Ramos (cell line): ENCODE results near the gene UBALD2.
"Not testable (repeated sequence)": the region's sequence is repeated elsewhere in the genome, so short reads cannot be mapped to it uniquely, and the experiment has no call there.

Experiments
- in situ Hi-C: fragments of 300-500 bp; cut with MboI; formaldehyde crosslinking; loops from one replicate; pipeline ENCODE4 v1.14.3; 2022; ENCODE audit warnings: low sequenced_read_pairs; ENCODE audit not compliant: unreplicated experiment

UBALD2 gene

GRCh38 chr17:76264755-76265623 lies at the start of gene UBALD2:
Gene UBALD2, plus strand, starts transcription at chr17:76265348. Its CDS starts 158 bp downstream, at chr17:76265506.
- in situ Hi-C loops: no loop called here

- in situ Hi-C loops: no loop called here
Measured at GRCh38 chr17:76217081-76217480, 48.1 kb upstream of the UBALD2 start.

- in situ Hi-C loops: no loop called here
Measured at GRCh38 chr17:76219670-76220383, 45.3 kb upstream of the UBALD2 start.

GRCh38 chr17:76223802-76224201 lies 41.3 kb upstream of the UBALD2 start:
- in situ Hi-C loops: no loop called here

GRCh38 chr17:76225373-76226086 lies 39.6 kb upstream of the UBALD2 start:
- in situ Hi-C loops: not testable (repeated sequence)

GRCh38 chr17:76226749-76227148 lies 38.4 kb upstream of the UBALD2 start:
- in situ Hi-C loops: not testable (repeated sequence)

GRCh38 chr17:76232342-76232741 lies 32.8 kb upstream of the UBALD2 start:
- in situ Hi-C loops: no loop called here

GRCh38 chr17:76233588-76234353 lies 31.4 kb upstream of the UBALD2 start:
- in situ Hi-C loops: no loop called here

GRCh38 chr17:76234354-76234679 lies 30.8 kb upstream of the UBALD2 start:
- in situ Hi-C loops: no loop called here

GRCh38 chr17:76235883-76236282 lies 29.3 kb upstream of the UBALD2 start:
- in situ Hi-C loops: no loop called here

- in situ Hi-C loops: no loop called here
Measured at GRCh38 chr17:76236603-76237002, 28.5 kb upstream of the UBALD2 start.

GRCh38 chr17:76237859-76238313 lies 27.3 kb upstream of the UBALD2 start:
- in situ Hi-C loops: no loop called here

GRCh38 chr17:76238847-76239537 lies 26.2 kb upstream of the UBALD2 start:
- in situ Hi-C loops: no loop called here

GRCh38 chr17:76239538-76240274 lies 25.4 kb upstream of the UBALD2 start:
- in situ Hi-C loops: no loop called here

- in situ Hi-C loops: no loop called here
Measured at GRCh38 chr17:76240461-76241203, 24.5 kb upstream of the UBALD2 start, which contains the start of gene RNF157. Gene RNF157, minus strand, starts transcription at chr17:76240493. Its CDS starts 253 bp downstream, at chr17:76240240.

- in situ Hi-C loops: no loop called here
Measured at GRCh38 chr17:76241204-76241538, 24.0 kb upstream of the UBALD2 start.

- in situ Hi-C loops: no loop called here
Measured at GRCh38 chr17:76241691-76242255, 23.4 kb upstream of the UBALD2 start.
